PC-3 (cell line): ENCODE measurements around the gene PTPRD.

Experiments
- CTCF ChIP-seq: fragments of 300-600 bp; sonication (generic); conservative IDR thresholded peaks from 2 replicates; pipeline ENCODE4 v1.5.1; 2017; ENCODE audit warnings: antibody characterized with exemption, low read depth, mild to moderate bottlenecking, low read length
- EZH2 ChIP-seq: fragments of 300-600 bp; sonication (generic); IDR thresholded peaks from one replicate; pipeline ENCODE4 v1.6.1; 2017; ENCODE audit warnings: antibody characterized with exemption, mild to moderate bottlenecking, low read length; ENCODE audit not compliant: unreplicated experiment
- EZH2phosphoT487 ChIP-seq: fragments of 300-600 bp; sonication (generic); IDR thresholded peaks from 2 replicates; pipeline ENCODE4 v1.6.1; 2018; ENCODE audit warnings: mild to moderate bottlenecking, antibody characterized with exemption, low read length, borderline replicate concordance

DNA sequence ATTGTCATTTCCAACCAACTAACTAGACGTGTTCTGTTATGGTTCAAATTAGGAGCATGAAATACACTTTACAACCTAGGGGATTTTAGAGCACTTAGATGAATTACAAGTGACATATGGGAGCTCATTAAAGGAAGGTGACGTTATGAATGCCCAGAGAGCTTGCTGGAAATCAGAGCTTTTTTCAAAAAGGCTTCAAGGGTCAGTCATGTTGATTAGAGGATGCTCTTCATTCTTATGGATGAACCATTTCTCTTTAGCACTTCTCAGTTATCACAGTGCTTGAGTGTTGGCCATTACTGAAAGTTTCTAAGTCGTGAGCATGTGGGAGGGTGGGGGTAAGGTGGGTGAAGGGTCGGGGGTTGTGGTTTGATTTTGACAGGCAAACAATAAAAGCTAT lies 1567.7 kb downstream of the PTPRD start:
- TF ChIP-seq CTCF = no peak
- TF ChIP-seq EZH2 = no peak
- no peak for TF ChIP-seq EZH2phosphoT487
